AG04449 (cell line): ENCODE measurements around the gene CASP2.
"Not testable (repeated sequence)": the region's sequence is repeated elsewhere in the genome, so short reads cannot be mapped to it uniquely, and the experiment has no call there.

Experiments used
- CTCF ChIA-PET: fragments of 350-600 bp; formaldehyde crosslinking; extraction: SDS; loops from one replicate; lab custom pipeline; 2021; ENCODE audit warnings: antibody characterized with exemption; lab: Yijun Ruan, JAX
- POLR2A ChIA-PET: fragments of 400-600, 350-600 bp; formaldehyde crosslinking; extraction: SDS; loops from one replicate; lab custom pipeline; 2020; ENCODE audit warnings: antibody characterized with exemption, inconsistent platforms; lab: Yijun Ruan, JAX
- DNase-seq: peaks from one replicate; pipeline ENCODE4 v3.0.0-alpha.2; 2010; ENCODE audit warnings: low read depth, low spot score
- H3K4me3 ChIP-seq: 2 replicates; pipeline ENCODE4 v1.5.1; 2011; ENCODE audit warnings: low read depth, mild to moderate bottlenecking, control low read depth, low read length
- TF ChIP-seq, protein P1 (sequence below): IDR thresholded peaks from one replicate; pipeline ENCODE4 v1.5.1; 2011; ENCODE audit warnings: mild to moderate bottlenecking, moderate library complexity, low read length, control low read depth, inconsistent platforms; ENCODE audit not compliant: insufficient read depth; ENCODE audit errors: missing control alignments

Gene CASP2

GRCh38 chr7:143258831-143259230, 29.3 kb upstream of the CASP2 start:
- no peak for DNase-seq
- ChIA-PET POLR2A (no interaction called here), CTCF (interaction anchor here (1.0 to 2.8 kb wide), 5 partner anchors 9 to 38 kb away, joined by 3 to 18 read pairs (median 4); no protein-coding TSS in a partner anchor)
- TF ChIP-seq, protein P1, sequence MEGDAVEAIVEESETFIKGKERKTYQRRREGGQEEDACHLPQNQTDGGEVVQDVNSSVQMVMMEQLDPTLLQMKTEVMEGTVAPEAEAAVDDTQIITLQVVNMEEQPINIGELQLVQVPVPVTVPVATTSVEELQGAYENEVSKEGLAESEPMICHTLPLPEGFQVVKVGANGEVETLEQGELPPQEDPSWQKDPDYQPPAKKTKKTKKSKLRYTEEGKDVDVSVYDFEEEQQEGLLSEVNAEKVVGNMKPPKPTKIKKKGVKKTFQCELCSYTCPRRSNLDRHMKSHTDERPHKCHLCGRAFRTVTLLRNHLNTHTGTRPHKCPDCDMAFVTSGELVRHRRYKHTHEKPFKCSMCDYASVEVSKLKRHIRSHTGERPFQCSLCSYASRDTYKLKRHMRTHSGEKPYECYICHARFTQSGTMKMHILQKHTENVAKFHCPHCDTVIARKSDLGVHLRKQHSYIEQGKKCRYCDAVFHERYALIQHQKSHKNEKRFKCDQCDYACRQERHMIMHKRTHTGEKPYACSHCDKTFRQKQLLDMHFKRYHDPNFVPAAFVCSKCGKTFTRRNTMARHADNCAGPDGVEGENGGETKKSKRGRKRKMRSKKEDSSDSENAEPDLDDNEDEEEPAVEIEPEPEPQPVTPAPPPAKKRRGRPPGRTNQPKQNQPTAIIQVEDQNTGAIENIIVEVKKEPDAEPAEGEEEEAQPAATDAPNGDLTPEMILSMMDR, result no peak
- no peak overlapping the region for H3K4me3 ChIP-seq

- TF ChIP-seq, protein P1, result no peak
- no peak overlapping the region for H3K4me3 ChIP-seq
- CTCF ChIA-PET, result interaction anchor here (1.2 to 5.1 kb wide), 3 partner anchors 13 to 45 kb away, joined by 3 to 51 read pairs (median 5); no protein-coding TSS in a partner anchor
- POLR2A ChIA-PET, result no interaction called here
- no peak for DNase-seq
Observed at GRCh38 chr7:143259765-143260164, 28.4 kb upstream of the CASP2 start.

- no peak for DNase-seq
- ChIA-PET CTCF (interaction anchor here (5.1 kb wide), 1 partner anchor 21 kb away, joined by 51 read pairs; no protein-coding TSS in a partner anchor), POLR2A (no interaction called here)
- TF ChIP-seq, protein P1, result no peak
- H3K4me3 ChIP-seq, result no peak overlapping the region
Observed at GRCh38 chr7:143261901-143262300, 26.2 kb upstream of the CASP2 start.

- CTCF ChIA-PET, result interaction anchor here (0.7 to 5.1 kb wide), 11 partner anchors 10 to 260 kb away, joined by 3 to 51 read pairs (median 4); no protein-coding TSS in a partner anchor
Observed at GRCh38 chr7:143263266-143264195, 24.6 kb upstream of the CASP2 start, which contains the start of gene GSTK1. GSTK1 (plus strand) TSS chr7:143263441; CDS start chr7:143263514, 73 bp downstream.

GRCh38 chr7:143264196-143264568, 24.0 kb upstream of the CASP2 start:
- DNase-seq, result not testable (repeated sequence)
- ChIA-PET CTCF (interaction anchor here (0.7 to 5.1 kb wide), 9 partner anchors 9 to 256 kb away, joined by 3 to 51 read pairs (median 4); no protein-coding TSS in a partner anchor), POLR2A (interaction anchor here (1.2 to 1.7 kb wide), 2 partner anchors 24 to 116 kb away, joined by 7 to 11 read pairs; partner anchors contain the start of gene CASP2)
- peak overlapping the region; percentile 93 for H3K4me3 ChIP-seq

More at GRCh38 chr7:143263266-143264195, 24.6 kb upstream of the CASP2 start, which contains the start of gene GSTK1:
- POLR2A ChIA-PET, result interaction anchor here (0.6 to 1.7 kb wide), 7 partner anchors 18 to 132 kb away, joined by 3 to 11 read pairs (median 4); partner anchors contain the start of gene CASP2
- DNase-seq, result no peak
- TF ChIP-seq, protein P1, result no peak
- H3K4me3 ChIP-seq, result peak within 1 kb of the TSS; percentile 93

DNA sequence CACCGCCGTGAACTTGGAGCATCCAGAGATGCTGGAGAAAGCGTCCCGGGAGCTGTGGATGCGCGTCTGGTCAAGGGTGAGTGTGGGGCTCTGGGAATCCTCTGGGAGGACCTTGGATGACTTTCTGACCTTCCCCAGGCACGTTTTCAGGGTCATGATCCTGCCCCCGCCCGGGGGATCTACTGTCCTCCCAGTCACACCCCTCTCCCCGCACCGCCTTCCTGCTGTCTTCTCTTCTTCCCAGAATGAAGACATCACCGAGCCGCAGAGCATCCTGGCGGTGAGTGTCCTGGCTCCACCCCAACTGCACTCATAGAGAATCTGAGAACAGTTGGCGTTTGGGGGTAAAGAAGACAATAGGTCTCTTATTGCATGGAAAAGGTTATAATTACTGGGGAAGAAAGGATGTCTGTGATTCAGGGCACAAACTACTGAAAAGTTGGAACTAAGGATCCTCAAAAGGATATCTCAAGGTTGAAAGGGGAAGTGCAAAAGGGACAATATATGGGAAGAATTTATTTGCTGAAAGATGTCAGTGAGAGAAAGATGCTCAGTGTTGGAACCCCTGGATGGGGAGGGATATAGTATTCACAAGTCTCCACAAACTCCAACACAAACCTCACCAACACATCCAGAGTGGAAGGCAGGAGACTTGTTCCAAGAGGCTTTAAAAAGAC, 23.0 kb upstream of the CASP2 start:
- POLR2A ChIA-PET, result no interaction called here
- CTCF ChIA-PET, result interaction anchor here (1.2 to 5.1 kb wide), 2 partner anchors 24 to 144 kb away, joined by 3 to 51 read pairs; no protein-coding TSS in a partner anchor
- DNase-seq, result no peak
- TF ChIP-seq, protein P1, result no peak
- H3K4me3 ChIP-seq, result no peak overlapping the region
